H1 (cell line): Measurements from ENCODE around the gene FAM174B. TPM values are rescaled to one million over a fixed set of nuclear protein-coding genes. Genes with fewer than 3 reads are reported as not detected.

Experiments used
- CHD1 ChIP-seq: IDR thresholded peaks from 2 replicates; pipeline ENCODE4 v1.6.1; 2012; ENCODE audit warnings: low read depth, low read length, improper control_type of control experiment
- CHD7 ChIP-seq: fragments of 300-600 bp; sonication (generic); IDR thresholded peaks from 2 replicates; pipeline ENCODE4 v1.7.1; 2012; ENCODE audit warnings: low read length, moderate library complexity, mild to moderate bottlenecking, inconsistent platforms; ENCODE audit not compliant: insufficient replicate concordance
- CREB1 ChIP-seq: IDR thresholded peaks from 2 replicates; pipeline ENCODE4 v1.6.1; 2012; ENCODE audit warnings: inconsistent platforms
- E2F6 ChIP-seq: IDR thresholded peaks from 2 replicates; pipeline ENCODE4 v1.6.1; 2012; ENCODE audit warnings: inconsistent platforms
- GABPA ChIP-seq: IDR thresholded peaks from 2 replicates; pipeline ENCODE4 v1.6.1; 2011; ENCODE audit warnings: mild to moderate bottlenecking, low read length, moderate library complexity, borderline replicate concordance; ENCODE audit not compliant: insufficient read depth
- JUN ChIP-seq: IDR thresholded peaks from 2 replicates; pipeline ENCODE4 v1.6.1; 2011; ENCODE audit warnings: low read depth, mild to moderate bottlenecking, improper control_type of control experiment, low read length
- NANOG ChIP-seq: IDR thresholded peaks from 2 replicates; pipeline ENCODE4 v1.6.1; 2011; ENCODE audit warnings: low read length, low read depth, mild to moderate bottlenecking, inconsistent platforms; ENCODE audit not compliant: insufficient read depth, poor library complexity, severe bottlenecking
- PHF8 ChIP-seq: fragments of 200-600 bp; sonication (generic); conservative IDR thresholded peaks from 2 replicates; pipeline ENCODE4 v1.7.1; 2012; ENCODE audit warnings: low read depth, mild to moderate bottlenecking, inconsistent platforms, low read length, moderate library complexity
- SRF ChIP-seq: IDR thresholded peaks from 2 replicates; pipeline ENCODE4 v1.6.1; 2011; ENCODE audit warnings: mild to moderate bottlenecking, low read depth, low read length, moderate library complexity
- ZNF274 ChIP-seq: IDR thresholded peaks from 2 replicates; pipeline ENCODE4 v1.7.0; 2012; ENCODE audit warnings: low read length, borderline replicate concordance; ENCODE audit errors: extremely low read depth
- polyA plus RNA-seq, 7 experiments: library from polyadenylated mRNA; depleted of rRNA in 3 of 7; stranded (reverse) in 5 of 7; unstranded in 2 of 7; fragments of >200 nt in 5 of 7; fragments of 200-250 nt in 2 of 7; gene quantifications; 1 replicate in 5 of 7; 2 replicates in 1 of 7; 4 replicates in 1 of 7; pipeline versions ENCODE4 v1.2.1 to v1.2.3, GENCODE V29; 2011 to 2013; ENCODE audit warnings: missing spikeins in 2 of 7, mixed read lengths in 2 of 7
- total RNA-seq: library from RNA; stranded (reverse); fragmentation: NEBNext Ultra II Directional; extraction: Animal tissue kit (Norgen Biotek cat#: 25700); gene quantifications from 2 replicates; pipeline ENCODE4 v1.2.1, GENCODE V29; 2021

FAM174B gene
- total and polyA plus RNA-seq, 2 of the 8 experiments (the other 6 are each of a cell fraction or from before 2014, with no cell fraction given) = 9.3 to 35.2 TPM

GRCh38 chr15:92602267-92602593, 53.3 kb downstream of the FAM174B start (continued):
- no peak for TF ChIP-seq CHD7
- TF ChIP-seq JUN = no peak
- TF ChIP-seq ZNF274 = no peak
- no peak for TF ChIP-seq GABPA
- no peak for TF ChIP-seq CREB1
- TF ChIP-seq E2F6 = no peak
- TF ChIP-seq SRF = no peak
- no peak for TF ChIP-seq NANOG
- no peak for TF ChIP-seq PHF8
- TF ChIP-seq CHD1 = no peak
